Endothelial cell of umbilical vein (primary cell): ENCODE data around the gene NRXN3. TPM values are rescaled to one million over a fixed set of nuclear protein-coding genes. Genes with fewer than 3 reads are reported as not detected.

Source experiments
- BruUV-seq: library from RNA; stranded (reverse); fragments of 400-500 nt; replicated peaks from 2 replicates; lab custom pipeline; 2021; lab: Mats Ljungman, UMichigan
- CTCF ChIA-PET: fragments of 300-600, 350-600 bp; sonication (Branson Sonifier 250); formaldehyde crosslinking; loops from one replicate; lab custom pipeline; 2021; ENCODE audit warnings: antibody characterized with exemption, inconsistent platforms; lab: Charles Lee
- POLR2A ChIA-PET: fragments of 300-600, 350-600 bp; sonication (Branson Sonifier 250); formaldehyde crosslinking; loops from one replicate; lab custom pipeline; 2021; ENCODE audit warnings: antibody characterized with exemption, inconsistent platforms; lab: Charles Lee
- DNase-seq: peaks from one replicate; pipeline ENCODE4 v3.0.0-alpha.2; 2011; ENCODE audit warnings: low read depth, low spot score
- FAIRE-seq: peaks from 2 replicates; lab custom pipeline; 2011; peaks lifted over from hg19 to GRCh38; lab: Jason Lieb, UNC
- H2AFZ ChIP-seq: 2 replicates; pipeline ENCODE4 v1.6.0; 2012; ENCODE audit warnings: low read depth, low read length, control low read depth, inconsistent platforms
- H3K27ac ChIP-seq: 2 replicates; pipeline ENCODE4 v1.5.1; 2011; ENCODE audit warnings: low read depth, mild to moderate bottlenecking, control low read depth, low read length, moderate library complexity; ENCODE audit not compliant: insufficient read depth
- H3K27me3 ChIP-seq, 2 experiments: 2 replicates each; pipeline versions ENCODE4 v1.6.0 to v1.6.1; 2011; ENCODE audit warnings: low read length in 2 of 2, mixed read lengths in 1 of 2; ENCODE audit not compliant: control insufficient read depth in 2 of 2, insufficient read depth in 2 of 2
- H3K36me3 ChIP-seq, 2 experiments: 2 replicates in 1 of 2; 3 replicates in 1 of 2; pipeline ENCODE4 v1.5.1; 2011; ENCODE audit warnings: low read length in 2 of 2, mild to moderate bottlenecking in 1 of 2, moderate library complexity in 1 of 2; ENCODE audit not compliant: control insufficient read depth in 2 of 2, insufficient read depth in 2 of 2; ENCODE audit errors: extremely low read depth in 1 of 2
- H3K4me1 ChIP-seq: 3 replicates; pipeline ENCODE4 v1.5.1; 2011; ENCODE audit warnings: mild to moderate bottlenecking, low read length; ENCODE audit not compliant: control insufficient read depth, insufficient read depth; ENCODE audit errors: extremely low read depth
- H3K4me2 ChIP-seq: 2 replicates; pipeline ENCODE4 v1.6.1; 2011; ENCODE audit warnings: low read length, control low read depth, mixed read lengths; ENCODE audit not compliant: insufficient read depth
- H3K4me3 ChIP-seq, 3 experiments: fragments of 200-600 bp in 1 of 3; sonication (generic), shearing (Covaris generic) in 1 of 3; replicated peaks in 1 of 3; 2 replicates each; pipeline ENCODE4 v1.5.1; 2011 to 2016; ENCODE audit warnings: control low read depth in 3 of 3, low read length in 3 of 3, mild to moderate bottlenecking in 2 of 3, inconsistent platforms in 1 of 3, low read depth in 1 of 3, moderate library complexity in 1 of 3; ENCODE audit not compliant: insufficient read depth in 1 of 3
- H3K79me2 ChIP-seq: 2 replicates; pipeline ENCODE4 v1.6.0; 2012; ENCODE audit warnings: low read length, inconsistent platforms; ENCODE audit not compliant: control insufficient read depth, insufficient read depth
- H3K9ac ChIP-seq: replicated peaks from 2 replicates; pipeline ENCODE3; 2011; ENCODE audit warnings: low read length, control low read depth; ENCODE audit not compliant: insufficient read depth; ENCODE audit errors: extremely low read depth
- H3K9me1 ChIP-seq: replicated peaks from 3 replicates; pipeline ENCODE4 v1.6.0; 2011; ENCODE audit warnings: mild to moderate bottlenecking, low read length; ENCODE audit not compliant: control insufficient read depth, insufficient read depth; ENCODE audit errors: extremely low read depth
- H3K9me3 ChIP-seq: replicated peaks from 2 replicates; pipeline ENCODE4 v1.5.1; 2012; ENCODE audit warnings: low read length, inconsistent platforms; ENCODE audit not compliant: control insufficient read depth, insufficient read depth
- H4K20me1 ChIP-seq: replicated peaks from 2 replicates; pipeline ENCODE3; 2011; ENCODE audit warnings: mild to moderate bottlenecking, low read length; ENCODE audit not compliant: control insufficient read depth, insufficient read depth; ENCODE audit errors: extremely low read depth
- CTCF ChIP-seq, 2 donors: IDR thresholded peaks; 1 replicate in 1 of 2; 2 replicates in 1 of 2; pipeline ENCODE4 v1.5.1; 2011; ENCODE audit warnings: low read length in 2 of 2, mild to moderate bottlenecking in 2 of 2, moderate library complexity in 2 of 2, control low read depth in 1 of 2, inconsistent platforms in 1 of 2, low read depth in 1 of 2; ENCODE audit not compliant: insufficient read depth in 1 of 2; ENCODE audit errors: extremely low read depth in 1 of 2
- EZH2 ChIP-seq: IDR thresholded peaks from 2 replicates; pipeline ENCODE4 v1.6.1; 2012; ENCODE audit warnings: borderline replicate concordance, low read depth, mild to moderate bottlenecking, moderate library complexity, low read length, inconsistent platforms; ENCODE audit not compliant: severe bottlenecking
- FOS ChIP-seq: IDR thresholded peaks from 2 replicates; pipeline ENCODE4 v1.6.1; 2011; ENCODE audit warnings: mild to moderate bottlenecking, low read length, moderate library complexity, borderline replicate concordance; ENCODE audit not compliant: insufficient read depth
- GATA2 ChIP-seq: IDR thresholded peaks from 2 replicates; pipeline ENCODE4 v1.7.0; 2011; ENCODE audit warnings: low read depth, mild to moderate bottlenecking, moderate library complexity, mixed read lengths, low read length; ENCODE audit not compliant: insufficient read length, insufficient read depth
- JUN ChIP-seq: IDR thresholded peaks from 2 replicates; pipeline ENCODE4 v1.6.1; 2011; ENCODE audit warnings: borderline replicate concordance, low read depth; ENCODE audit not compliant: insufficient read length, insufficient read depth
- MYC ChIP-seq: IDR thresholded peaks from one replicate; pipeline ENCODE4 v1.6.1; 2011; ENCODE audit warnings: mild to moderate bottlenecking, low read depth, low read length
- POLR2A ChIP-seq: IDR thresholded peaks from 2 replicates; pipeline ENCODE4 v1.6.1; 2012; ENCODE audit warnings: low read depth, mild to moderate bottlenecking, control low read depth, low read length
- POLR2AphosphoS5 ChIP-seq: IDR thresholded peaks from 2 replicates; pipeline ENCODE4 v1.6.1; 2012; ENCODE audit warnings: low read depth, mild to moderate bottlenecking, control low read depth, low read length, moderate library complexity; ENCODE audit not compliant: insufficient read depth
- dilution Hi-C: fragments of 300-500 bp; cut with MboI; formaldehyde crosslinking; loops from one replicate; pipeline ENCODE4 v1.15.0; 2019; ENCODE audit warnings: low sequenced_read_pairs; ENCODE audit not compliant: extremely low pct_ligation_motif_present
- intact Hi-C: fragments of 100-400 bp; cut with micrococcal nuclease; formaldehyde crosslinking; loops from one replicate; pipeline ENCODE4 v1.10.0; 2022
- polyA plus RNA-seq, 4 experiments: library from polyadenylated mRNA; depleted of rRNA in 3 of 4; stranded (reverse) in 3 of 4; unstranded in 1 of 4; fragments of >200 nt; gene quantifications; 2 replicates each; pipeline versions ENCODE4 v1.2.1 to v1.2.3, GENCODE V29; 2011 to 2012; ENCODE audit warnings: missing spikeins in 1 of 4
- total RNA-seq: library from RNA; stranded (reverse); gene quantifications from 2 replicates; pipeline ENCODE4 v1.2.3, GENCODE V29; 2021
- TF ChIP-seq, protein P1 (sequence below): IDR thresholded peaks from 2 replicates; pipeline ENCODE4 v1.6.1; 2011; ENCODE audit not compliant: insufficient read depth, insufficient read length

NRXN3 gene
- total and polyA plus RNA-seq, 2 donors (not counting 3 experiments of a cell fraction or from before 2014, with no cell fraction given): 0.72 to 4.2 TPM

DNA sequence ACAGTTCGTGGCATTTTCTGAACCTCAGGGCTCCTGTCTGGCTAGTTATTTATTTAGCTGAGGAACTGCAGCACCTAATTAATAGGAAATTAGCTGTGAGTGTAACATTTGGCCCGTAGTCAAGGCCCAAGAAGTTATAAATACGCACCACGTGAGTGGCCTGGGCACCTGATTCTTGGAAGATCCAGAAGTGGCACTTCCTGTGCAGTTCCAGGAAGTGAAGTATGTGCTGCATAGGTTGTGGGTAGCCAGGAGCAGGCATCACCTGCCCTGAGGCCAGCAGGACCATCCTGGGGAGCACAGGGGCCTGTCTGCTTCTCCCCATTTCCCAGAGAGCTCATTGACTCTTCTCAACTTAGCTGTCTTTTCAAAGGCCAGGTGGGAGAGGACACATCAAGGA lies 255.6 kb downstream of the NRXN3 start:
- CTCF ChIA-PET: no interaction called here
- Histone ChIP-seq H3K9me3 (no peaks in the 10 kb centered on the region), H3K4me3 (no peak overlapping the region), H3K4me2 (no peak overlapping the region), H3K27ac (no peak overlapping the region), H4K20me1 (no peaks in the 10 kb centered on the region), H3K36me3 (no peaks in the 10 kb centered on the region), H2AFZ (no peak overlapping the region), H3K9ac (no peak overlapping the region), H3K9me1 (no peaks in the 10 kb centered on the region), H3K4me1 (no peaks in the 10 kb centered on the region), H3K79me2 (no peaks in the 10 kb centered on the region), H3K27me3 (no peaks in the 10 kb centered on the region)
- POLR2A ChIA-PET: no interaction called here
- dilution Hi-C loops: no loop called here
- no peak for DNase-seq
- intact Hi-C loops: no loop called here
- TF ChIP-seq, protein P1, sequence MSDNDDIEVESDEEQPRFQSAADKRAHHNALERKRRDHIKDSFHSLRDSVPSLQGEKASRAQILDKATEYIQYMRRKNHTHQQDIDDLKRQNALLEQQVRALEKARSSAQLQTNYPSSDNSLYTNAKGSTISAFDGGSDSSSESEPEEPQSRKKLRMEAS: no peak
- TF ChIP-seq MYC (no peak), FOS (no peak), CTCF (IDR thresholded peaks at IDR 0.05; ENCODE audit: extremely low read depth in 1 of 2, insufficient read depth in 1 of 2, low read depth in 1 of 2, low read length in 2 of 2) (no peak), JUN (no peak), GATA2 (no peak), POLR2A (no peak), EZH2 (no peak), POLR2AphosphoS5 (no peak)
- FAIRE-seq: no peak
- no TSS peak for BruUV-seq
